Activated naive CD8-positive, alpha-beta T cell treated with anti-CD3 and anti-CD28 coated beads, Interleukin-2, amount 10 ng/mL, durations not matched to agents 7 days and 5 days (primary cell): ENCODE measurements around the gene KLC4. TPM values are rescaled to one million over a fixed set of nuclear protein-coding genes. Genes with fewer than 3 reads are reported as not detected.

Experiments
- ATAC-seq: fragments of 150-1000 bp; cut with Tn5 transposase; one replicate; pipeline ENCODE4 v1.10.0; 2021; ENCODE audit warnings: low read depth, moderate library complexity
- POLR2A ChIA-PET: fragments of 350-600 bp; sonication (Branson Sonifier 250); formaldehyde crosslinking; loops from one replicate; lab custom pipeline; 2021; ENCODE audit warnings: antibody characterized with exemption; lab: Charles Lee
- DNase-seq: peaks from one replicate; pipeline ENCODE4 v3.0.0; 2021
- H3K27ac Mint-ChIP-seq: one replicate; pipeline ENCODE4 v1.8.0; 2022; ENCODE audit warnings: mild to moderate bottlenecking, mixed read lengths
- H3K27me3 Mint-ChIP-seq: one replicate; pipeline ENCODE4 v1.8.0; 2022; ENCODE audit warnings: mild to moderate bottlenecking, moderate library complexity, mixed read lengths
- H3K36me3 Mint-ChIP-seq: one replicate; pipeline ENCODE4 v1.8.0; 2021; ENCODE audit warnings: mild to moderate bottlenecking, mixed read lengths
- H3K4me1 Mint-ChIP-seq: one replicate; pipeline ENCODE4 v1.8.0; 2021; ENCODE audit warnings: mixed read lengths
- H3K4me3 Mint-ChIP-seq: one replicate; pipeline ENCODE4 v1.8.0; 2022; ENCODE audit warnings: mild to moderate bottlenecking, moderate library complexity, mixed read lengths
- H3K9me3 Mint-ChIP-seq: one replicate; pipeline ENCODE4 v1.8.0; 2021; ENCODE audit warnings: mixed read lengths
- total RNA-seq, 2 experiments: library from RNA; stranded (reverse); gene quantifications; one replicate each; pipeline ENCODE4 v1.2.3, GENCODE V29; 2021

The KLC4 gene
- total RNA-seq, result 10 to 100 TPM; 25.2 to 33.8 TPM

- Mint-ChIP-seq H3K27ac (peak within 1 kb of the TSS; percentile 96), H3K9me3 (no peaks in the 10 kb centered on the region), H3K36me3 (peaks cover 9% of the 10 kb centered on the region), H3K4me1 (peaks cover 21% of the 10 kb centered on the region), H3K27me3 (no peaks in the 10 kb centered on the region), H3K4me3 (peak within 1 kb of the TSS; percentile 87)
- POLR2A ChIA-PET, result interaction anchor here (0.6 to 3.0 kb wide), 15 partner anchors 9 to 570 kb away, joined by 3 to 17 read pairs (median 3); partner anchors contain the start of genes CNPY3, KLHDC3, MEA1 and PEX6
- peak; percentile 95 for ATAC-seq
- DNase-seq, result peak; percentile 91
Measured at GRCh38 chr6:43059168-43060033, at the start of gene KLC4, which contains the start of gene MRPL2. TSS of gene KLC4 (plus strand) at chr6:43059631. CDS start at chr6:43061336, 1,705 bp downstream. TSS of gene MRPL2 (minus strand) at chr6:43059434. CDS start at chr6:43059381, 53 bp downstream.

- no peak for DNase-seq
- H3K4me1 Mint-ChIP-seq, result peaks cover 31% of the 10 kb centered on the region
- POLR2A ChIA-PET, result interaction anchor here (1.3 kb wide), 1 partner anchor 32 kb away, joined by 5 read pairs; the partner anchor contains the start of gene PEX6
- ATAC-seq, result no peak
- H3K9me3 Mint-ChIP-seq, result no peaks in the 10 kb centered on the region
- no peak overlapping the region for H3K4me3 Mint-ChIP-seq
- H3K27ac Mint-ChIP-seq, result no peak overlapping the region
- H3K27me3 Mint-ChIP-seq, result no peaks in the 10 kb centered on the region
- H3K36me3 Mint-ChIP-seq, result peaks cover 28% of the 10 kb centered on the region
Measured at GRCh38 chr6:43011207-43011606, 48.2 kb upstream of the KLC4 start.

- POLR2A ChIA-PET, result interaction anchor here (1.2 to 3.3 kb wide), 5 partner anchors 28 to 83 kb away, joined by 7 to 25 read pairs (median 16); partner anchors contain the start of genes CNPY3, CUL7, KLC4 and MRPL2
- Mint-ChIP-seq H3K36me3 (peaks cover 27% of the 10 kb centered on the region), H3K27me3 (no peaks in the 10 kb centered on the region), H3K4me3 (peak overlapping the region; percentile 93), H3K27ac (peak overlapping the region; percentile 92), H3K4me1 (peaks cover 34% of the 10 kb centered on the region), H3K9me3 (no peaks in the 10 kb centered on the region)
- no peak for ATAC-seq
- DNase-seq, result no peak
Measured at GRCh38 chr6:43012364-43012763, 47.1 kb upstream of the KLC4 start.

GRCh38 chr6:43013097-43013842, 46.2 kb upstream of the KLC4 start:
- POLR2A ChIA-PET, result interaction anchor here (0.5 to 3.3 kb wide), 17 partner anchors 8 to 449 kb away, joined by 3 to 25 read pairs (median 5); partner anchors contain the start of genes CNPY3, CUL7, KLC4 and MRPL2
- ATAC-seq (peak; percentile 25), DNase-seq (no peak)
- peak overlapping the region; percentile 92 for H3K27ac Mint-ChIP-seq
- H3K36me3 Mint-ChIP-seq, result peaks cover 25% of the 10 kb centered on the region
- peaks cover 41% of the 10 kb centered on the region for H3K4me1 Mint-ChIP-seq
- no peaks in the 10 kb centered on the region for H3K9me3 Mint-ChIP-seq
- H3K4me3 Mint-ChIP-seq, result peak overlapping the region; percentile 93
- no peaks in the 10 kb centered on the region for H3K27me3 Mint-ChIP-seq

- Mint-ChIP-seq H3K36me3 (peaks cover 24% of the 10 kb centered on the region), H3K27me3 (no peaks in the 10 kb centered on the region), H3K4me3 (peak within 1 kb of the TSS; percentile 93), H3K9me3 (no peaks in the 10 kb centered on the region), H3K4me1 (peaks cover 41% of the 10 kb centered on the region), H3K27ac (peak within 1 kb of the TSS; percentile 92)
- POLR2A ChIA-PET, result interaction anchor here (0.6 to 3.3 kb wide), 13 partner anchors 9 to 450 kb away, joined by 3 to 25 read pairs (median 5); partner anchors contain the start of genes CNPY3, CUL7, KLC4 and MRPL2
- DNase-seq, result peak; percentile 94
- ATAC-seq, result peak; percentile 95
Measured at GRCh38 chr6:43013843-43014433, 45.5 kb upstream of the KLC4 start, which contains the start of the genes KLHDC3 and MEA1. TSS of gene KLHDC3 (plus strand) at chr6:43014249. CDS start at chr6:43017193, 2,944 bp downstream. TSS of gene MEA1 (minus strand) at chr6:43013946. CDS start at chr6:43013813, 133 bp downstream.

- POLR2A ChIA-PET, result interaction anchor here (0.6 to 3.3 kb wide), 10 partner anchors 30 to 451 kb away, joined by 3 to 25 read pairs (median 8); partner anchors contain the start of genes CNPY3, CUL7, KLC4 and MRPL2
- Mint-ChIP-seq H3K27me3 (no peaks in the 10 kb centered on the region), H3K4me3 (peak overlapping the region; percentile 93), H3K4me1 (peaks cover 41% of the 10 kb centered on the region), H3K27ac (peak overlapping the region; percentile 92), H3K9me3 (no peaks in the 10 kb centered on the region), H3K36me3 (peaks cover 25% of the 10 kb centered on the region)
- ATAC-seq (no peak), DNase-seq (no peak)
Measured at GRCh38 chr6:43014434-43014909, 45.0 kb upstream of the KLC4 start.

- POLR2A ChIA-PET, result interaction anchor here (1.0 kb wide), 1 partner anchor 37 kb away, joined by 5 read pairs; the partner anchor contains the start of gene PEX6
- peaks cover 45% of the 10 kb centered on the region for H3K4me1 Mint-ChIP-seq
- peak overlapping the region; percentile 25 for H3K4me3 Mint-ChIP-seq
- H3K9me3 Mint-ChIP-seq, result no peaks in the 10 kb centered on the region
- ATAC-seq (no peak), DNase-seq (no peak)
- peaks cover 32% of the 10 kb centered on the region for H3K36me3 Mint-ChIP-seq
- H3K27ac Mint-ChIP-seq, result no peak overlapping the region
- H3K27me3 Mint-ChIP-seq, result no peaks in the 10 kb centered on the region
Measured at GRCh38 chr6:43016176-43016942, 43.1 kb upstream of the KLC4 start.

- H3K27me3 Mint-ChIP-seq, result no peaks in the 10 kb centered on the region
- H3K9me3 Mint-ChIP-seq, result no peaks in the 10 kb centered on the region
- DNase-seq, result no peak
- no peak for ATAC-seq
- no peak overlapping the region for H3K27ac Mint-ChIP-seq
- peaks cover 40% of the 10 kb centered on the region for H3K4me1 Mint-ChIP-seq
- no peak overlapping the region for H3K4me3 Mint-ChIP-seq
- peaks cover 31% of the 10 kb centered on the region for H3K36me3 Mint-ChIP-seq
- POLR2A ChIA-PET, result no interaction called here
Measured at GRCh38 chr6:43016943-43017334, 42.5 kb upstream of the KLC4 start.

- no peaks in the 10 kb centered on the region for H3K9me3 Mint-ChIP-seq
- DNase-seq, result no peak
- peaks cover 26% of the 10 kb centered on the region for H3K4me1 Mint-ChIP-seq
- POLR2A ChIA-PET, result no interaction called here
- no peaks in the 10 kb centered on the region for H3K27me3 Mint-ChIP-seq
- ATAC-seq, result no peak
- H3K36me3 Mint-ChIP-seq, result peaks cover 22% of the 10 kb centered on the region
- no peak overlapping the region for H3K4me3 Mint-ChIP-seq
- H3K27ac Mint-ChIP-seq, result no peak overlapping the region
Measured at GRCh38 chr6:43019152-43019551, 40.3 kb upstream of the KLC4 start.

GRCh38 chr6:43020052-43020705, 39.3 kb upstream of the KLC4 start:
- Mint-ChIP-seq H3K36me3 (peaks cover 28% of the 10 kb centered on the region), H3K9me3 (no peaks in the 10 kb centered on the region), H3K4me3 (peak overlapping the region; percentile 28), H3K4me1 (peaks cover 22% of the 10 kb centered on the region), H3K27ac (peak overlapping the region; percentile 8), H3K27me3 (no peaks in the 10 kb centered on the region)
- POLR2A ChIA-PET, result interaction anchor here (1.1 to 2.6 kb wide), 6 partner anchors 10 to 91 kb away, joined by 3 to 16 read pairs (median 13); partner anchors contain the start of genes CNPY3, CUL7, KLC4 and MRPL2
- ATAC-seq (no peak), DNase-seq (no peak)

- H3K36me3 Mint-ChIP-seq, result peaks cover 30% of the 10 kb centered on the region
- peak overlapping the region; percentile 81 for H3K27ac Mint-ChIP-seq
- H3K9me3 Mint-ChIP-seq, result no peaks in the 10 kb centered on the region
- ATAC-seq (peak; percentile 7), DNase-seq (no peak)
- H3K27me3 Mint-ChIP-seq, result no peaks in the 10 kb centered on the region
- peak overlapping the region; percentile 83 for H3K4me3 Mint-ChIP-seq
- POLR2A ChIA-PET, result interaction anchor here (0.7 to 2.6 kb wide), 13 partner anchors 9 to 130 kb away, joined by 3 to 16 read pairs (median 5); partner anchors contain the start of genes CNPY3, CUL7, KLC4 and MRPL2
- H3K4me1 Mint-ChIP-seq, result peaks cover 22% of the 10 kb centered on the region
Measured at GRCh38 chr6:43020847-43021246, 38.6 kb upstream of the KLC4 start.
